ENCODE data around the gene FAM204A.

FAM204A gene

DNA sequence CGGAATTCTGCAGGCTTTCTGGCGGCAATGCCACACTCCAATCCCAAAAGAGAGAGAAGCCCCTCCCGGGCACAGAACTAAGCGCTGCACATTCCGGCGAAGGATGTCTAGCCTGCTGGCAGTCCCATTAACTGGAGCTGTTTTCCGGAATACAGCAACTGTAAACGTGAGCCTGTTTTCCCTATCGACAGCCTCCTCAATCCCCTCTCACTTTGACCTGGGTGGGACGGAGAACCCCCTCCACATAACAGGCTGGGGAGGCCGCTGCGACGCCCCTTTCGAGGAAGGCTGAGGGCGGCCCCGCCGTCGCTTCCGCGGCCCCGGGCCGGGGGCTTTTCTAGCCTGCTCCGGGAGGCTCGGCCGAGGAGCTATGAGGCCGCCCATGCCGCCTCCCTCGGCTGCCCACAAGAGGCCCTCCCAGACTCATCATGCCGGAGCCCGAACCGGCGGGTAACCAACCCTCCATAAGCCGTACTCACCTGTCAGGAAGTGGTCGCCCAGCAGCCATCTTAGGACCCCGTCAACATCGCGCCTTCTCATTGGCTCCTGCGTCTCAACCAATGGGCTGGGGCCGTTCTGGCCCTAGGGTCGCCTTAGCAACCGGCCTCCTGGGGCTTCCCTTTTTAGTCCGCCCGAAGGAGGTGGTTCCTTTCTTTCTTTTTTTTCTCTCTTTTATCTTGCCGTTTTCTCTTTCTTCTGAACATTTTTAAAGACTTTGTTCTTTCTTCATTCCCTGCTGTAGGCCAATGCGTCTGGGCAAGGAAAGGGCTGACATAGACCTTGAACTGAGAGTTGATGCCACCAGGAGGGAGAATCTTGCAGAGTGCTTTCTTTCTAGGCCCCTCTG is at the start of gene FAM204A:
Gene FAM204A, minus strand, starts transcription at position 534 of the 847 bp plus-strand sequence. CDS start 5,909 bp downstream, outside the sequence.
- DNase-seq (ENCODE audit: low spot score), result peak; percentile 90

DNA sequence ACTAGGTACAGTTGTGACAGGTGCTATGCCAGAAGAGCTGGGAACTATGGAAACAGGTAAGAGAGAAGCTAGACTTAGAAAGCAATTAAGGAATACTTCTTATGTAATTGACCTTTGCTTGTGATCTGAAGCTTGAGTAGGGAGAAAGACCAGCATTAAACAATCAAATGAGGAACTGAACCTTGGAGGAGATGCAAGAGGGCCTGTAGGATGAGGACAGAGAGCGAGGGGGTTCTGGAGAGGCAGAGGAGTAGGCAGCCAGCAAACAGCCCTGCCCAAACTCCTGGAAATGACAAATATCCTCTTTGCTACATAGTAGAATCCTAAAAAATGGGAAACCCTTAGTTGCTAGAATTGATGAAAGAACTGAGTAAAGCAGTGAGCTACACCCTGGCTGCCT is 41.6 kb upstream of the FAM204A start:
- DNase-seq (ENCODE audit: low spot score), result no peak

DNA sequence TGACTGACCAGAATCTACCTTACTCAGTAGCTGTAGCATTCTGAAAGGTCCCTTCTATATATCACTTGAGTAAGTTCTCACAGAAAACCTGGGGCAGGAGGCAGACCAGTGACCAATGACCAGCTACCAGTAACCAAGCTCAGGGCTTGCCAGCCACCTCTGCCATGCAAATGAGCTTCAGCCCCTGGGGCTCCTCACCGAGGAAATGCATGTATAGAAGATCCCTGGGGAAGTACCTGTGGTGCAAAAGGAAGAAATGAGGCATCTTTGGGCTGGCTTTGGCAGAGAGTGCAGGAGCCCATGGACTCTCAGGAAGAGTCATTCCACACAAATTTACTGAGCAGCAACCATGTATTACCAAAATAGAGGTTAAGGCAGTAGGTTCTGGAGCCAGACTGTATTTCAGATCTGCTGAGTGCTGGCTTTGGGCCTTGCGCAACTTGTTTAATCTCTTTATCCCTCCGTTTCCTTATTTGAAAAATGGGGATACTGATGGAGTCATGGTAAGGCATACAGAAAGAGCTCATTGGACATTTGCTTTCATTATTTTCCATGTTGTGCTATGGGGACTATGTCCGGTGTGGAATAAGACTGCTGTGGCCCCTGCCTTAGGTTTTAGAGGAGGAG is 41.1 kb upstream of the FAM204A start:
- no peak for DNase-seq (ENCODE audit: low spot score)

DNA sequence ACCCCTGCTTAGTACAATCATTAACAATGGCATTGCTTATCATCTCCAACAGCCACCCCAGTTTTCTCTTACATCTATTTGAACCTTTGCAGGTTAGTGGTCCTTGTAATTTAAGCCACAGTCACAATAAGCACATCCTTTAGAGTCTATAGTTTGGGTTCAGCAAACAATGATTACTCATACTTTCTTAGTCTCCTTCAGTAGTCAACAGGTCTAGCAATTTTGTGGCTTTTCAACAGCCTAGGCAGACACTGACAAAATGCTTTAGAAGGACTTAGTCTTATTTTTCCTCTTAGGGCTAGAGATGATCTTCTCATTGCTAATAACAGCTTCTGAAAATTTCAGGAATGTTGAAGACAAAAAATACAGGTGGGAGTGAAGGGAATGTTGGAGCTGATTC is 32.3 kb upstream of the FAM204A start:
- DNase-seq (ENCODE audit: low spot score), result no peak

DNA sequence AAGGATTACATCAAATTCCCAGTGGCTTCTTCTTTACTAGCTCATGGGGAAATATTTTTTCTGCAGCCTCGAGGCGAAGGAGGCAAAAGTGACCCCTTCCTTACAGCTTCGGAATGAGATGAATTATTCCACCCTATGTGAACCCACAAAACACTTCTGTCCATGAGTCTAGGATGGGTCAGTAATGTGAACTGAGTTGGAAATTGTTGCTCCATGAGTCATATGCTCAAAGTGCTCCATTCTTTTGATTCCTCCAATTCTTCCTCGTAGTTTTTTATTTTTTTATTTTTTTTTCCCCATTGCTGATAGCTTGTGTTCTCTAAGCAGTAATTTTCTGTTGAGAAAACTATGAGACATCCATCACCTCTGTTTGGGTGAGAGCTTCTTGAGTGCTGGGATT is 31.7 kb upstream of the FAM204A start:
- DNase-seq (ENCODE audit: low spot score), result no peak

DNA sequence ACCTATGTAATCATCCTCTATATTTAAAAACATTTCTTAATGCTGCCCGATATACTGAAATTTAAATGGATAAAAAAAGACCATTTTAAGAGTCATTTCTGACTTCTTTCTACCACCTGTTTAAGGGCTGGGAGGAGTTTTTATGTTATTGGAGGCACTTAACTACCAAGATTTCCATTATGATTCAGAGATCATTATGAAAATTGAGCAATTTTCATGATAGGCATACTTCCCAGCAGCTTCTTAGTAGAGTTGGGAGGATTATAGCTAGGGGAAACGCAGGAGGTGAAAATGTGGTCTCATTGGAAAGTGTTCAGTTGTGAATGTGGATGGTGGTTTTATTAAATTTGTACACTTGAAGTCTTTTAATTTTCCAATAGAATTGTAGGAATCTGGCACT is 28.4 kb upstream of the FAM204A start:
- DNase-seq (ENCODE audit: low spot score), result peak; percentile 17

DNA sequence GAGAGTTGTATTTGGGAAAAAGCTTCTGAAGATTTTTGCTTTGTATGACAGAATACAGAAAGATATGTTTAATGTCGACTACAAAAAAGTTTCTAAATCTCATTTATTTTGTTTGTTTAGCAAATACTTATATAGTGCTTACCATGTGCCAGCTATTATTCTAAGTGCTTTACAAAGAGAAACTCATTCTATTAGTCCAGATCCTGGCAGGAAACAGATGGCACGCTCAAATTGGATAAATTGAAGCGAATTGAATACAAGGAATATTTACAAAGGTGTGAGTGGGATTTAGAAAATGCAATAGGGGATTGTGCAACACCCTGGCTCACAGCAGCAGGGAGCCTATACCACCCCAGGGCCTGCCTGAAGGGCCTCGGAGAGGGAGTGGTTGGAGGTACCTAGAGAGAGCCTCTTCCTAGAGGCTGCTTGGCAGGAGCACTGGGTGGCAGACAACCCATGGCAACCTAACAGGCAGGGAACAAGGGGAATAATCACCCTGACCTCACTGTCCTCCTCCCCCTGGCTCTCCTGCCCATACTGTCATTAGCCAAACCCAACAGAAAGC is 27.6 kb upstream of the FAM204A start:
- no peak for DNase-seq (ENCODE audit: low spot score)

DNA sequence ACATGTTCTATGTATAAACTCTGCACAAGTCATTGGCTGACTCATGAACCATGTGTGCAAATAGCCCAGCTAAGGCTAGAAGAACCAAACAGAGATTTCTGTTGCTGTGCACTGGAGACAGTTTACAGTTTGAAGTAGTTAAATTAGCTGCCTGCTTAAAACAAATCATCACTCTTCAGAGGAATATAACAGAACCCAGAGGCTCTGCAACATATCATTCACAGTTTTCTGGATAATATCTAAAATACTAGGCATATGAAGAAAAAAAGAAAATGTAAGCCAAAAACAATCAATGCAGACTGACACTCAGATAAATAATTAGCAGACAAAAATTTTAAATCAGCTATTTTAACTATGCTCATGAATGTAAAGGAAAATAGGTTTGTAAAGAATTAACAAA is 23.6 kb upstream of the FAM204A start:
- no peak for DNase-seq (ENCODE audit: low spot score)

DNA sequence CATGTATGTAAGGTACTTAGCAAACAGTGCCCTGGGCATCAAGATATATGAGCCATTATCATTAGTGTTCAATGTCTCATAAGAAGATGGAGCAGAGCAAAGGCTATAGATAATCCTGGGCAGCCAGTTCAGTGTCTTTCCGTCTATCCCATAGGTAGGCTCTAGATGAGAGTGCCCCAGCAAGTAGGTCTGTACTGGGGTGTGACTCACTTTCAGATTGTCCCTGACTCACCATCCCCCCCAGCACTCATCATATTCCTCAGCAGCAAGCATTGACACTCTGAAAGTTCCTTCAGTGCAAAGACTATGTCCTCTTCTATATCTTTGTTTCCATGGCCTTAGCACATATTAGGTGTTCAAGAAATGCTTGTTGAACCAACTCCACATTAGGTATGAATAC is 20.0 kb upstream of the FAM204A start:
- DNase-seq (ENCODE audit: low spot score), result no peak

DNA sequence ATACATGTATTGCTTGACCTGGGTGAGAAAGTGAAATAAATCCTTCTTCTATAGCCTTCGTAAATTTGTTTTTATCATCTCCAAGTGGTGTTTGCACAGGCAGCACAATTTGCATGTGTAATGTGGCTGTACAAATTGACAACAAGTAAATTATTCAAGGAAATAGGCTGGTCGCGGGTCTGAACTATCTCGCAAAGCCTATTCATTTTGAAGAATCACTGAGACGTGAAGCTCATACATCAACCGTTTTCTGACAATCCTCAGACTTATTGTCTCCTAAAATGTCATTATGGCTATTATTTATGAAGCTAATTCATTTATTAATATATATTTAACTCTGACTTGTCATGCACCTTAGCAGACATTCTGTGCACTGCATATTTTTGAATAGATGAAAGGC is 16.2 kb upstream of the FAM204A start:
- no peak for DNase-seq (ENCODE audit: low spot score)

DNA sequence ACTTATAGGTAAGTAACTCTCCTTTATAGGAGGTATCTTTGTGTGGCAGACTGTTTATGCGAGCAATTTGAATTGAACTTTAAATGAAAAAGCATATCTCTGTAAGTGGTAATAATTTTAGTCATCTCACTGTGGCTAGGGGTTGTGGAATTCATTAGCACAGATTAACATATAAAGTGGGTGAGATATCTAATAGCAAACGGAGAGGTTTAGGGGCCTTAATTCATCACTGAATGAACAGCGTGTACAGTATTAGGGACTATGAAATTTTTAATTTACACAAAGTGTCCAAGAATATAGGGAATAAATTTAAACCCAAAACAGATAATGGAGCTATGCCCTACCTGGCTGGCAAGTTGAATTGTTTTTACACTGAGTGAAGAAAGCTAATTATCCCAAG is 15.7 kb upstream of the FAM204A start:
- no peak for DNase-seq (ENCODE audit: low spot score)

DNA sequence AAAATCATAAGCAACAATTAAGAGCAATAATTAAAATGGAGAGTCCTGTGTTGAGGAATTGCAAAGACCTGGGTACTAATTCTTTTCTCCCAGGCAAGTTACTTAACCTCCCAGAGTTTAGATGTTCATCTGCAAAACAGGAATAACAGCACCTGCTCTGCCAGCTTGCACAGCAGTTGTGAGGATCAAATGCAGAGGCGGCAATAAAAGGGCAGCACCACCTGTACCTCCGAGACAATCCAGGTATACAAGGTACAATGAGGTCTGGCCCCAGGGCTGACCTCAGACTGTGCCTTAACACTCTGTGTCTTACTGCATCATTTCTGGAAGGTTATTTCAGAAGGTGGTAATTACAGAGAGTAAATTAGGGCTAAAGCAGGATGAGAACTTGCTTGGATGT is 14.5 kb upstream of the FAM204A start:
- DNase-seq (ENCODE audit: low spot score), result no peak

DNA sequence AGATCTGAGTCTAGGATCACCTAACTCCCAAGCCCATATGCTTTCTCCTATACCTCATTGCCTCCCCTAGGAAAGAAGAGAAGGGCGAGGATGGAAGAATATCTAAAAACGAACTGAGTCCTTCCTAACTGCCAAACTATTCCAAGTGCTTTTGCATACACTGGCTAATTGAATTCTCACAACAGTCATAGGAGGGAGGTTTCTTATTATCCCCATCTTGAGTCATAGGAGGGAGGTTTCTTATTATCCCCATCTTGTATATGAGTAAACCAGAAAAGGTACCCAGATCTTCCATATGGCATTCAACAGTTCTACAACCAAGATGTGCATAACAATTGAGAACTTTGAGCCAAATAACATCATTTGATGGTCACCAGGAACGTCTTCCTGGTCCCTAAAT is 13.1 kb upstream of the FAM204A start:
- DNase-seq (ENCODE audit: low spot score), result no peak

DNA sequence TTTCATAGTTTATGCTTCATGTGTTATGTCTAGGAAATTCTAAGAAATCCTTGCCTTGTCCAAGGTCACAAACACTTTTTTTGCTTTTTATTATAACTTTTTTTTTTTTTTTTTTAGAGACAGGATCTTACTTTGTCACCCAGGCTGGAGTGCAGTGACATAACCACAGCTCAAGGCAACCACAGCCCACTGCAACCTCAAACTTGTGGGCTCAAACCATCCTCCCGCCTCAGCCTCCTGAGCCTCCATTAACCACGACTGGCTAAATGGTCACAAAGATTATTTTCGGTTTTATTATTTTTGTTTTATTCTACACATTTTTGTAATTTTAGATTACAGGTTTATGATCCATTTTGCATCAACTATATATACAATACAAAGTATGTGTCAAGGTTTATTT is 7.1 kb upstream of the FAM204A start:
- DNase-seq (ENCODE audit: low spot score), result no peak

DNA sequence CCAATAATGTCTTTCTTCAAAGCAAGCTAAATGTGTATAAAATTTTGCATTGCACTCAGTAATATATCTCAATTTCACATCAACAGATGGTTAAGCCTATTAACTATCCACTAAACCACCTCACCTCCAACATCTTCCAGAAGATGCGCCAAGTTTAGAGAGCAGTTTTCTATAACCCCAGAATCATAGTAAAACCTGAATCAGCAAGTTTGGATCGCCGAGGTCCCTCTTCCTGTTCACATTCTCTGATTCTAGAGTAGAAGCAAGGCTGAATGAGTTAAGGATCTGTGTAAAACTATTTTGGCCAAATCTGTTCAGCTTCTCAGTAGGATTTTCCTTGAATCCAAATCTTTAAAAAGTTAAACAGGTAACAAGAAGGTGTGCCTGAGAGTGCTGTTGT is 1.4 kb upstream of the FAM204A start:
- no peak for DNase-seq (ENCODE audit: low spot score)

DNA sequence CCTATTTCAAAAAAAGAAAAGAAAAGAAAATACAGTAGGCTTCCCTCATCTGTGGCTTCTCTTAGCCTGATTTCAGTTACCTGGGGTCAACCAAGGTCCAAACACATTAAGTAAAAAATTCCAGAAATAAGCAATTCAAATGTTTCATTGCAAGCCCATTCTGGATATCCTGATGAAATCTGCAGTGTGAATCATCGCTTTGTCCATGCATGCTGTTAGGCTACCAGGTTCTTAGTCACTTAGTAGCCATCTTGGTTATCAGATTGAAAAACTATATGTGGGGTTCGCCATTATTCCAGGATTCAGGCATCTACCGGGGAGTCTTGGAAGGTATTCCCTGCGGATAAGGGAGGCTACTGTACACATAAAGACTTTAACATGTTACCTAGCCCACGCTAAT is 991 bp upstream of the FAM204A start:
- DNase-seq (ENCODE audit: low spot score), result no peak

DNA sequence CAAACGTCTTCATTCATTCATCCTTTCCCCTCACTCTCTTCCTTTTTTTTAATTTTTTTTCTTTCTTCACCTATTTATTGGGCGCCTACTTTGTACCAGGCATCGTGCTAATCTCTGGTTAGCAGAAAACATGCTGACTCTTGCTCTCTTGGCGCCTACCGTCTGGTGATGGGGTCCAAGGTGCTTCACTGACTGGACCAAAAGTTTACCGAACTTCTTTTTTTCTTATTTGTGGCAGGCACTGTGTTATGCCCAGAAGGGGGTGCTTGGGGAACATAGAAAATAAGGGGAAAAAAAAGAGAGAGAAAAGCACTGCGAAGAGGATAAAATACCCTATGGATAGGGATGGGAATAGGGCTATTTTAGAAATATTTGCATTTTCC is 505 bp upstream of the FAM204A start:
- no peak for DNase-seq (ENCODE audit: low spot score)

DNA sequence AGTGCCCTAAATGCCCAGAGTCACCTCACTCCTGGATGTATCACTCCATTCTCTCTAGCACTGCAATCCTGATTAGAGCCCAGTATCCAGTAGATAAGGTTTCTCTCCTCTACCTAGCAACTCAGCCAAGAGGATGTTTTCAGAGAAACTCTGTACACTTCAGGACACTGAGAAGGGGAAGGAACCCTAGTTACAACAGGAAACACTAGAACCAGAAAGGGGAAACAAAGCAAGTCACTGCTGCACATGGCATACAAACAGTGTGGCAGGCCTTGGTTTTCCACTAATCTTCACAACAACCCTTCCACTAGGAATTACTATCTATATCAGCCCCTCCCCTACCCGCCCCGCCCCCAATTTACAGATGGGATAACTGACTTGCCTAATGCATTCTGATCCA is 1.6 kb downstream of the FAM204A start:
- no peak for DNase-seq (ENCODE audit: low spot score)

DNA sequence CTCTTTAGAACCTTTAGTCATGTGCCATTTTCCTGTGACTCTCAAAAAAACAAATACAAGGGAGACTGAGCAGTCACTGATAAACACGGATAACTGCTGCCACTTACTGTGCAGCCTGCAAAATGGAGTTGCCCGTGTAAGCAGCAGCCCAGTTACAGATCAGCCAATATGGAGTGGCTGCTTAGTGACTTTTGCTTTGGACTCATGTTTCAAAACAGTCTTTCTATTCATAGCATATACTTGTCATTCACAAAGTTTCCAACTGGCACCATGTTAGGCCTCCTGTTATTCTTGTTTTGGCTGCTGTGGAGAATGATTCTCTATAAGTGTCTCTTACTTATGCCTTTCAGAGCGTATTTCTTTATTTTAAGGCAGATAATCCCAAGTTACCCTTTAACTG is 3.0 kb downstream of the FAM204A start:
- no peak for DNase-seq (ENCODE audit: low spot score)

DNA sequence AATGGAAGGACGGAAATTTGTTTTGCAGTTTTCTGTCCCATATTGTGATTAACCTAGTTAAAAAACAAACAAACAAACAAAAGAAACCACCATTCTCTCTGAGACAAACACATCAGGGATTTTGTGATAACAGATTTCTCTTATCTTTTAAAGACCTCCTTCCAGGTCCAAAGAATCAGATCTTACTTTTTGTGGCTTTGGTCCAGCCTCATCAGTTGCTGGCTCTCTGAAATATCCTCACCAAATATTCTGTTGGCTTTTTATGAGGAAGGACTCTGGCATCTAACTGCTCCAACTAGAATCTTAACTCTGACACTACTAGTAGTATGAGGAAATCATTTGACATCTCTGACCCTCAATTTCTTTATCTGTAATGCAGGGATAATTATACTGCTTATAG is 4.8 kb downstream of the FAM204A start:
- no peak for DNase-seq (ENCODE audit: low spot score)

DNA sequence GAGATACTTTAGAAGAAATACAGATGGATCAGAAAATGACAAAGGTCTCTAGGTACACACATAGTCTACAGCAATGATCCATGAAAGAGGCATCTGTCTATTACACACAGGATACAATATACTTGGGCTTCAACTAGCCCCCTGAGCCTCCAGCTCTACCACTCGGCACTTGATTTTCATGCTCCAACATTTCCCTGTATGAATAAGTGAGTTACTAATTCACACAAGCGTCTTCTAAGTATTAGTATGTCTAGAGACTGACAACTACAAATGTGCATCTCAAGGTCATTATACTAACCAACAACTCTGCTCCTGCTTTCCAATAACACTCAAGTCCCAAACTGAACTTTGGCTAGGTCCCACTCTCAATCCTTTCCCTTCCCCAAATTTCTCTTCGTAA is 8.3 kb downstream of the FAM204A start:
- DNase-seq (ENCODE audit: low spot score), result no peak

DNA sequence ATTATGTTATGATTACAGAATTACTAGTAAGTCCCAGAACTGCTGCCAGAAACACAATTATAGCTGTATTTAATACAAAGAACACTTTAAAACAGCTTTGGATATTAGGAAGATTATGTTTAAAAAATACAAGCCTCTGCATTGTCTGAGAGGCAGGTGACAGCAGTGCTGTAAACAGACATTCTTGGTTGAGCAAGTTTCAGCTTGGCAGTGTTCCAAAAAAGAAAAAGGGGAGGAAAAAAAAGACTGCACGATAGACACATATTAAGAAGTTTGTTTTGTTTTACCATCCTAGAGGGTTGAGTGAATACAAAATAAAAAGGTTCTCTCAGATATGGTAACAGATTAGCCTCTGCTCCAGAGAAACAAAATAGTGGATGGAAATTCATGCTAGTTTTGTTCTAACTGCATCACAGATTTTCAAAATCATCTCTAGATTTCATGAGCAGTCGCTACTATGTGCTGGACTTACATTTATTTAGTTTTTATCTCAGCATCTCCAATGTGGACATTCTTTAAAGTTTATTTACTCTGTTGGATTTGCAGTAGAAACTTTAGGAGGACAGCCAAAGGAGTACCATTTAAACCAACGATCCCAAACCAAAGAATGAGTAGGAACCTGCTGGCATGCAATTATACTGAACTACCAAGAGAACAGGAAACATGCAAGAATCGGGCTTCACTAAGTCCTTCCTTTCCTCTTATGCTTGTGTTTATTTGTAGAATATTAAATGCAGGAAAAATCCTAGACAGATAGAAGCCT is 9.0 kb downstream of the FAM204A start:
- no peak for DNase-seq (ENCODE audit: low spot score)

DNA sequence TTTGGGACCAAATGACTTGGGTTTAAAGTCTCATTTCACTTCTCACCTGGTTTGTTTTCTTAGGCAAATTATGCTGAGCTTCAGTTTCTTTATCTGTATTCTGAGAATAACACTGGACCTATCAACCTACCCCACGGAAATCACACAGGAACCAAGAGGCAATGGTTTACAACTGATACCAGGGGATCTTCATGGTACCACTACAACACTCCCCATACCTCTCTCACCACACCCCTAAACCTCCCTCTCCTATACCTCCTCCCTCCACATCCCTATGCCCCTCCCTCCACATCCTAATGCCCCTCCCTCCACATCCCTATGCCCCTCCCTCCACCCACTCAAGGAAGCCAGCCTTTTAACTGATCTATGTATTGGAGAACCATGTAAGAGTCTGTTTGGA is 9.9 kb downstream of the FAM204A start:
- no peak for DNase-seq (ENCODE audit: low spot score)
